ENCODE results near the gene NPHP3.

Gene NPHP3

DNA sequence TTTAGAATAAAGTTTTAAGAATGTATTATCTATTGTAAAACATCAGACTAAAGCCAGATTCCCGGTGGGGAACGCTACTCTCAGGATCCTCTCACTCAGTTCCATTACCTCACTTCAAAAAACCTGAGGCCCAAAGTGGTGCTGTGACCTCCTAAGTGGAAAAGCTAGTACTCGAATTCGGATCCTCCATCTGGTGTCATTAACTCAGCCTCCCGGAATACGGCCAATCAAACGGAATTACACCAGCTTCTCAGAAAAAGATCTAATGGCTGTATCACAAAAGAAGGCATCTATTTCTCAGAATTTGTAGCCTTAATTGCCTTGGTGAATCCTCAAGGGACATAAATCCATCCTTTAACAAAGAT is 63.2 kb downstream of the NPHP3 start:
- peak overlapping the region; percentile 65 for H3K4me3 ChIP-seq (IDR thresholded peaks at IDR 0.05; ENCODE audit: insufficient read depth, low read depth, low read length)

DNA sequence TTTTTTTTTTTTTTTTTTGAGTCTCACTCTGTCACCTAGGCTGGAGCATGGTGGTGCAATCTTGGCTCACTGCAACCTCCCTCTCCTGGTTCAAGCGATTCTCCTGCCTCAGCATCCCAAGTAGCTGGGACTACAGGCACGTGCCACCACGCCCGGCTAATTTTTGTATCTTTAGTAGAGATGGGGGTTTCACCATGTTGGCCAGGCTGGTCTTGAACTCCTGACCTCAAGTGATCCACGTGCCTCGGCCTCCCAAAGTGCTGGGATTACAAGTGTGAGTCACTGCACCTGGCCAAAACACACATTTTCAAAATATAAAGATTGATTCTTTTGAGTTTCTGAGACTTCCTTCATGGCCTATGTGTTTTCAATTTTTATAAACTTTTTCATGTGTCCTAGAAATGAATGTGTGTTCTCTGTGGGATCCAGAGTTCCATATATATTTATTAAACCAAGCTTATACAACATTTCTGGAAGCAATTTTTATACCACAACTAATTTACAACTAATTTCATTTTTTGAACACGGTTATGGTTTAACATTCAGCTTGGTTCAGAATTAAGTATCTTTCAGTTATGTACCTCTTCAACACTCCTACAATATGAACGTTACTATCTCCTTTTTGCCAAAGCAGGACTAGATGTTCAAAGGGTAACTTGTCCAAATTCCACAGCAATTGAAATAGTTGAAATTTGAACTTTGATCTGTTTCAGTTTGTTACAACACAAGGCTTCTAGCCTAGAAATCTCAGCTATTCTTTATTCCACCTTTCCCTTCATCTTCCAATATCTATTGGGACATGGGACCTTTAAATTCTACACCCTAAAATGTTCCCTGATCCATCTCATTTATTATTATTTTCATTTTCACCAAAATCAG is 64.1 kb downstream of the NPHP3 start:
- no peaks in the 10 kb centered on the region for H3K36me3 ChIP-seq (ENCODE audit: insufficient read depth)
- peak overlapping the region; percentile 88 for H3K4me2 ChIP-seq
- 0 out of 2 replicates have a peak overlapping the region, but pooled peaks have one; percentile 96 for H2AFZ ChIP-seq (ENCODE audit: low read depth)
- H3K79me2 ChIP-seq (ENCODE audit: insufficient read depth, low read depth): peaks cover 43% of the 10 kb centered on the region
- H3K4me1 ChIP-seq (ENCODE audit: low read depth, poor library complexity, severe bottlenecking): peaks cover 35% of the 10 kb centered on the region
- no peak overlapping the region for H3K27ac ChIP-seq
- 0 out of 2 replicates have a peak, but pooled peaks cover 8% of the 10 kb centered on the region for H4K20me1 ChIP-seq (ENCODE audit: insufficient read depth)
- TF ChIP-seq, protein P1, sequence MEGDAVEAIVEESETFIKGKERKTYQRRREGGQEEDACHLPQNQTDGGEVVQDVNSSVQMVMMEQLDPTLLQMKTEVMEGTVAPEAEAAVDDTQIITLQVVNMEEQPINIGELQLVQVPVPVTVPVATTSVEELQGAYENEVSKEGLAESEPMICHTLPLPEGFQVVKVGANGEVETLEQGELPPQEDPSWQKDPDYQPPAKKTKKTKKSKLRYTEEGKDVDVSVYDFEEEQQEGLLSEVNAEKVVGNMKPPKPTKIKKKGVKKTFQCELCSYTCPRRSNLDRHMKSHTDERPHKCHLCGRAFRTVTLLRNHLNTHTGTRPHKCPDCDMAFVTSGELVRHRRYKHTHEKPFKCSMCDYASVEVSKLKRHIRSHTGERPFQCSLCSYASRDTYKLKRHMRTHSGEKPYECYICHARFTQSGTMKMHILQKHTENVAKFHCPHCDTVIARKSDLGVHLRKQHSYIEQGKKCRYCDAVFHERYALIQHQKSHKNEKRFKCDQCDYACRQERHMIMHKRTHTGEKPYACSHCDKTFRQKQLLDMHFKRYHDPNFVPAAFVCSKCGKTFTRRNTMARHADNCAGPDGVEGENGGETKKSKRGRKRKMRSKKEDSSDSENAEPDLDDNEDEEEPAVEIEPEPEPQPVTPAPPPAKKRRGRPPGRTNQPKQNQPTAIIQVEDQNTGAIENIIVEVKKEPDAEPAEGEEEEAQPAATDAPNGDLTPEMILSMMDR (conservative IDR thresholded peaks at IDR 0.05; ENCODE audit: low read depth, low read length): no peak
- H3K27me3 ChIP-seq (ENCODE audit: insufficient read depth, low read depth): no peaks in the 10 kb centered on the region
- H3K4me3 ChIP-seq (IDR thresholded peaks at IDR 0.05; ENCODE audit: insufficient read depth, low read depth, low read length): no peak overlapping the region
- H3K9ac ChIP-seq: 0 out of 2 replicates have a peak overlapping the region, but pooled peaks have one; percentile 96

More for the DNA sequence above, 63.2 kb downstream of the NPHP3 start:
- H3K27me3 ChIP-seq (ENCODE audit: insufficient read depth, low read depth): no peaks in the 10 kb centered on the region
- H3K36me3 ChIP-seq (ENCODE audit: insufficient read depth): no peaks in the 10 kb centered on the region
- H4K20me1 ChIP-seq (ENCODE audit: insufficient read depth): 0 out of 2 replicates have a peak, but pooled peaks cover 8% of the 10 kb centered on the region
- peaks cover 51% of the 10 kb centered on the region for H3K79me2 ChIP-seq (ENCODE audit: insufficient read depth, low read depth)
- TF ChIP-seq, protein P1 (conservative IDR thresholded peaks at IDR 0.05; ENCODE audit: low read depth, low read length): no peak
- peak overlapping the region; percentile 90 for H3K27ac ChIP-seq
- H3K4me1 ChIP-seq (ENCODE audit: low read depth, poor library complexity, severe bottlenecking): peaks cover 31% of the 10 kb centered on the region
- H3K4me2 ChIP-seq: peak overlapping the region; percentile 88
- peak overlapping the region; percentile 96; the same call in 1 of the 2 replicates for H3K9ac ChIP-seq
- peak overlapping the region; percentile 96 for H2AFZ ChIP-seq (ENCODE audit: low read depth)

DNA sequence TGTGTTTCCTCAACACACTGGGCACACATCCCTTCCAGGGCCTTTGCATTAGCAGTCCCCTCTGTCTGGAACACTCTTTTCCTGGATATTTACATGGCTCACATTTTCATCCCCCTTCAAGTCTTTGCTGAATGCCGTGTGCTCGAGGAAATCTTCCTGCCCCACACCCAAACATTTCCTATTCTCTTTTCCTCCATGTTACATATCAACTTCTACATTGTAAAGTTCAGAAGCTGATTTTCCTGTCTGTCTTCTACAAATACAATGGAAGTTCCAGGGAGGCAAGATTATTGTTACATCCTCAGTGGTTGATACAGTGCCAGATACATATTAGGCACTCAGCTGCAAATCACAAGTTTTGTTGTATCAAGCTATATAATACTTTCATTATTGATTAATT is 66.7 kb downstream of the NPHP3 start:
- Histone ChIP-seq H3K36me3 (ENCODE audit: insufficient read depth) (no peaks in the 10 kb centered on the region), H3K4me1 (ENCODE audit: low read depth, poor library complexity, severe bottlenecking) (peaks cover 27% of the 10 kb centered on the region), H3K4me2 (no peak overlapping the region), H2AFZ (ENCODE audit: low read depth) (no peak overlapping the region), H3K79me2 (ENCODE audit: insufficient read depth, low read depth) (peaks cover 17% of the 10 kb centered on the region; the same call in 1 of the 2 replicates), H3K27me3 (ENCODE audit: insufficient read depth, low read depth) (no peaks in the 10 kb centered on the region), H4K20me1 (ENCODE audit: insufficient read depth) (no peaks in the 10 kb centered on the region), H3K4me3 (IDR thresholded peaks at IDR 0.05; ENCODE audit: insufficient read depth, low read depth, low read length) (no peak overlapping the region), H3K27ac (no peak overlapping the region), H3K9ac (no peak overlapping the region)
- TF ChIP-seq, protein P1 (conservative IDR thresholded peaks at IDR 0.05; ENCODE audit: low read depth, low read length): no peak

GRCh38 chr3:132654721-132655120 is 67.5 kb downstream of the NPHP3 start:
- Histone ChIP-seq H3K4me1 (ENCODE audit: low read depth, poor library complexity, severe bottlenecking) (peaks cover 27% of the 10 kb centered on the region), H3K36me3 (ENCODE audit: insufficient read depth) (no peaks in the 10 kb centered on the region), H2AFZ (ENCODE audit: low read depth) (no peak overlapping the region), H3K9ac (no peak overlapping the region), H4K20me1 (ENCODE audit: insufficient read depth) (no peaks in the 10 kb centered on the region), H3K79me2 (ENCODE audit: insufficient read depth, low read depth) (peaks cover 14% of the 10 kb centered on the region; the same call in 1 of the 2 replicates), H3K4me2 (no peak overlapping the region), H3K27ac (no peak overlapping the region), H3K27me3 (ENCODE audit: insufficient read depth, low read depth) (no peaks in the 10 kb centered on the region), H3K4me3 (IDR thresholded peaks at IDR 0.05; ENCODE audit: insufficient read depth, low read depth, low read length) (no peak overlapping the region)
- TF ChIP-seq, protein P1 (conservative IDR thresholded peaks at IDR 0.05; ENCODE audit: low read depth, low read length): no peak
